ENCODE results near the gene IMPACT.

IMPACT gene

GRCh38 chr18:24426073-24426397 lies 435 bp upstream of the IMPACT start:
- no peak for DNase-seq

GRCh38 chr18:24427484-24427883 lies 1.0 kb downstream of the IMPACT start:
- no peak for DNase-seq

DNA sequence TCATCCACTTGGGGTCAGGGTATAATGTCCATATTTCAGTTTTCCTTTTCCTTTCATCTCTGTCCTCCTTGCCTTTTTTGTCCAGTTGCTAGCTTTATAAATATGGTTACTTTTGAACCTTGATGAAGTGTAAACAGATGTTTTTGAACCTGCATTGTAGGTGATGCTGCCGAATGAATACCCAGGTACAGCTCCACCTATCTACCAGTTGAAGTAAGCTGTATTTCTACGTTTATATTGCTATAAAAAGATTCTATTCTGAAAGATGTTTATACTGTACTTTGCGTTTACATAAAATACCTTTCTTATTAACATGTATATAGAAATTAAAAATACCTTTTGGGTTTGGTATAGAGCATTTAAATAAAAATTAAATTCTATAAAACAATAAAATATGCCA lies 2.2 kb downstream of the IMPACT start:
- DNase-seq: no peak

DNA sequence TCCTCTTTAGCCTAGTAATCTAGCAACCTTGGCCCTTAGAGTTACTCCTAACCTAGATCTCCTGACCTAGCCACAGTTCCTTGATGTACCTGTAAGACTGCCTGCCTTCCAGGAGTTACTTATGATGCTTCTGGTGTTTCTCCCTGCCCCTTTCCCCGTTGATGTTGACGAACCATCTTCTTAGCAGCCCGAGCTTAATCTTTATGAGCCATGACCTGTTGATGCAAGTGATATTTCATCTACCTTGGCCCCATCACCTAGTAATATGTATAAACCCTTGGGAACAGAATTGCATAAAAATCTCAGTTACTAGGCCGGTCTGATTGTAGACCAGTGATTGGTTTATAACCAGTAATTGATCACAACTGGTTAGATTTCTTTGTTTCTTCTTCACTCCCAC lies 2.7 kb downstream of the IMPACT start:
- DNase-seq: no peak

- DNase-seq: no peak
Measured at GRCh38 chr18:24432618-24433017, 6.1 kb downstream of the IMPACT start.

DNA sequence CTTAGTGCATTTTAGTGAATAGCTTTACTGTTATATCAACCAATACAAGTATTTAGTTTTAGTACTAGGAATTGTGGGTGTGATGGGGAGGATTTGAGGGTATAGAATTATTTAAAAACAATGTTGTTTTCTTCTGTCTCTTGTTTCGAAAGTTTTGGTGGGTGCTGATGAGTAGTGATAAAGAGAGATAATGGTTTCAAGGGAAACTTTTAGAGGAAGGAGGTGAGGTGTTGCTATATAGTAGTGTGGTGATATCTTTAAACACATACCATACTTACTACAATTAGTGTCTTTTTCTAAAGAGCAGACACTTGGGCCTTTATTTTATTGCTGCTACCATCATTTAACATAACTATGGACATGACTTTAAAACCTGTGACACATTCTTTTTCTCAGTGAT lies 10.5 kb downstream of the IMPACT start:
- no peak for DNase-seq

DNA sequence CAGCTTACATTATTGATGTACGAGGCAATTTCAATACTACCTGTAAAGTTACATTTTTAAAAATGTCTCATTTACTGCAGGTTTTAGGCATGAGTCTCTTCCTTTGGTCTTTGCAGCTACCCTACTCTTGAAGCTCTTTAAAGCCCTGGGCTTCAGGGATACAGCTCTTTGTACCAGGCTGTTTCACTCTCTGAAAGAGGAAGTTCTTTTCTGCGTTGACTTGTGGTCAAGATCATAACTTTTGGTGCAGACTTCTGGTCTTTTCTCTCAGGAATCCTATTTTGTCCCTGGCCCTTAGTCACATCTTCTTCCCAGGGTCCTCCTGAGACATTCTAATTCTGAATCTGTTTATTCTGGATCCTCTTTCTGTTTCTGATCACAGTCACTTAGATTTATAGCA lies 17.4 kb downstream of the IMPACT start:
- no peak for DNase-seq

DNA sequence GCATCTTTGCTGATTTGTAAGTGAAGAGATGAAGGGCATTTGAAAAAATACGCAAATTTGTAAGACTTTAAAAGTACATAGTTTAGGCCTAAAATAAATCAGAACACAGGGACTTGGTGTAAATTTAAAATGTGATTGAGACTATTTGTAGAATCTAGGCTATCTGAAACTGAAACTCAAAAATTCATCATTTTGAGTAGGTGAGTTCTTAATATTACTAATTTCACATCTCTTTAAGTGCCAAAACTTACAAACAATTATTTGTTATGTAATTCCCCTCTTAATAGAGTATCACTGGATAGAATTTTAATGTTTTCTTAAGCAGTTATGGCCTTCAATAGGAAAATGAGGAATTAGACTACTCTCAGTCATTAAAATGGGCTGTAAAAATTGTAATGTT lies 20.0 kb downstream of the IMPACT start:
- DNase-seq: no peak

DNA sequence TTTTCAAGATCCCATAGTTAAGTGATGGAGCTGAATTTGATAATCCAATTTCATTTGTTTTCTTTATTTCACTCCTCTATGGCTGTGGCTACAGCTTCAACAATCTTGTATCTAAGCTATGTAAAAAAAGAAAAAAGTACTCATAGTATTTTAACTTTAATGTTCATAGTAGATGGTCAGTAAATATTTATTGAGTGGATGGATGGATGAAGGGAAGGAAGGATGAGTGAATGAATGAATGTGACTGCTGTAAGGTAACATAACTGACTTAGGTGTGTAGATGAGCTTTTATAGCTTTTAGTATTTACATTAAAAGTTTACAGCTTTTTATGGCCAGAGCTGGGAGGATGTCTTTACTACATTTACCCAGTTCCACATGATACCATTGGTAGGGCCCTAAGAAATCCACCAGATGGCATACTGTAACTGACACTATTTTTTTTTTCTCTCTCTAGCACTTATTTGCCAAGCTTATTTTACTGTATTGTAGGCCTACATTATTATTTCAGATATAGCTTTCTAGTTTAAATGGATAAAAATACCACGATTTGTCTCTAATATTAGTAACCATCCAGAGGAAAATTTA lies 20.6 kb downstream of the IMPACT start:
- no peak for DNase-seq

- DNase-seq: no peak
Measured at GRCh38 chr18:24447961-24448360, 21.5 kb downstream of the IMPACT start.

DNA sequence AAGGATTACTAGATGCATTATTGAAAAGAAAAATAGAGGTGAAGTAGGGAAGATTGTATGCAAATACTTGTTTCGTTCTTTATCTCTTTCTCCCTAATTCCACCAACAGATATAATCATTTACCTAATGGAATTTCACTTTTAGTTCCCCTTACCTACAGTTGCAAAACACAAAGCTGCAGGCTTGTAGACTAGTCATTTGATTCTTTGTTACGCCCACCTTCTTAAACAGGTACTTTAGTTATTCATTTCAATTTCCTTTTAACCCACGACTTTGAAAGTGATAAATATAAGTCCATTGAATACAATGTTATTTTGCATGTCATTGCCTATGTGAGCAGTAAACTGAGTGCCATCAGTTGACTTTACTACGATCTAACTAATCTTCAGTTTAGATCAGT lies 30.1 kb downstream of the IMPACT start:
- DNase-seq: no peak

DNA sequence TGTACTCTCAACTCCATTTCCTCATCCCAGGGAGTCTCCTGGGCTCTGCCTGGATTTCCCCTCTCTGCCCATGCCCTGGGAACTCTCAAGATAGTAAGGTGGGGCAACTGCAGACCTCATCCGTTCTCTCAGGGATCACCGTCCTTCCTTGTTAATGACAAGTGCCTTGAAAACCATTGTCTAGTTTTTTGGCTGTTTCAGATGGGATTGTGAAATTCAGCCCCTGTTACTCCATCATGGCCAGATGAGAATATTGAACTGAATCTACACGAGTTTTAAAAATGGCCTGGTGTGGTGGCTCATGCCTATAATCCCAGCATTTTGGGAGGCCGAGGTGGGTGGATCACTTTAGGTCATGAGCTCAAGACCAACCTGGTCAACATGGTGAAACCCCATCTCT lies 33.3 kb downstream of the IMPACT start:
- DNase-seq: no peak

DNA sequence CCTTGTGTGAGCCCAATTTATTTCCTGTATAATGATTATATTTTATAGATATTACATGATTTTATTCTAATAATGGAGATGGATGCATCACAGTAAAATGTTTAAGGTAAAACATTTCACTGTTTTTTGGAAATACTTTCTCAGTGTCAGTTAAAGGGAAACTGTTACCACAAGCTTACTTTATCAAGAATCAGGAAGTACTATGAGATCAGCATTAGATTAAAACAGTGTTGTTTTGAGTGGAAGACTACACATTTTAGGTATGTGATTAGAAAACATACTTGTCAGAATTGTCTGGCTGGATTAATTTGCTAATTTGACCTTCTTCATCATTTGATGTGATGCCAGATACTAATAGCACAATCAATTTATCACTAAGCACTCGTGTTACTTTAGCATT lies 33.9 kb downstream of the IMPACT start, which contains the start of gene HRH4:
Gene HRH4, plus strand, starts transcription at position 250 of the 400 bp plus-strand sequence. Its CDS starts 92 bp downstream, at position 342.
- no peak for DNase-seq

DNA sequence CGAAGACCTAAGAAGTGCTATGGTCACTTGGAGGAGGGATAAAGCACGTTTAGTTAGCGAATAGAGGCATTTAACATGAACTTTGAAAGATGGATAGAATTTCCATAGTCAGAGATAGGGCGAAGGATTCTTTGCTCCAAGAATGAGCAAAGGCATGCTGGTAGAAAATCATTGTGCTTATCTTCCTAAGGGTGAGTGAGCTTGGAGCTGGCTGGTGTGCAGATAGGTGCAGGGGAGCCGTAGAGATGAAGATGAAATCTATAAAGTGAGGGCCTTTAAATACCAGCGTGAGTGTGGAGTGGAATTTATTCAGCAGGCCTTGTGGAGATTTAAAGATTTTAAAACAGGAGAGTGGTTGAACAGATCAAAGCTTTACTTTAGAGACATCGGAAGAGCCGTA lies 35.5 kb downstream of the IMPACT start:
- no peak for DNase-seq

DNA sequence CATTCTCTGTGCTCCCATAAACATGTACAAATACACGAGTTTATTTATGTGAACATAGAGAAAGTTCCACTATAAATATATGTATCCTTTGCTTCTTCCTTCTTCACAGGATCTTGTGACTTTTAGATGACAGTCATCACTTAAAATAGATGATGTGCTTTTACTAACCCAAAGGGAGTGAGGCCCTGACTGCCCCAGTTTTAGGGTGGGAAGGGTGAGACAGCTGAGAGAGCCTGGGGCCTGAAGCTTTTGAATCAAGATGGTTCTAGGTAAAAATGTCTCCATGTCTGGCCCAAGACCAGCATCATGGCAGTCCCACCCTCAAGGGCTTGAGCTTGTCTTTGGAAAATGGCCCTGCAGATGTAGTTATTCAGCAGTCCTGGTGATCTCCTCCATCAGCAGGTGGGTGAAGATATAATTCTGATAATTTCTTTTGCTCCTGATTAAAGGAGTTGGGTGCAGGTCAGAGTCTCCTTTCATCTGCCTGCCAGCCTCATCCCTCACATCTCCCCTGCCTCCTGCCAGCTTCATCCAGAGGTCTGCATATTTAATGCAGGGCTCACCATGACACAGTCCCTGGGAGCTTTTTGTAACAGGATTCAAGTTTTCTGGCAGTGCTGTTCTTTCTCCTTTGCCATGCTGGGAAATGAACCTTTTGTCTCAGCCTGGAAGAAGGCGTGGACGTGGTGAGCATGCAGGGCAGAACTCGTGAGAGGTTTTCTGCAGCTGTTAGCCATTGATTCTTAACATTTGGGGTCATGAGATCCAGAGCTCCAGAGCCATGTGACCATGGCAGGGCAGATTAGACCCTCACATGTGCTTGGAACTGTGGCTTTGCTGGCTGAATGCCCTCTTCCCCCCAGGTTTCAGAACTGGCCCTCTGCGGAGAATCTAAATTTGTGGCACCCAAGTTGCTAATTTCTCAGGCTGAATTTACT lies 36.6 kb downstream of the IMPACT start:
- no peak for DNase-seq

DNA sequence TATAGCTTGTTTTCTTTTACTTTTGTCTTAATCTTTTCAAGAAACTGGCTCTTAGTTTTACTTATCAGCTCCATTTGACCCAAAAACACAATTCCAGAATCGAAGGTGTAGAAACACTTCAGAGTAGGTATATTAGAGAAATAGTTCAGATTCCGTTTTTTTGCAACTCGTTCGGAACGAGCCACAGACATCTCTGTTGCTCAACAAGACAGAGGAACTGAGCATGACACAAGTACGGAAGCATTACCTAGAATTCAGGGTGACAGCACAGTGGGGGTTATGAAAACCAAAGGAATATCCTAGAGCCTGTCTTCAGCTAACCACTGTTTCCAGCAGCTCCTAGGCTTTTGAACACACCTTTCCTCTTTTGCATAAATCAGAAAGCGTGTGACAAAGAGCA lies 39.0 kb downstream of the IMPACT start:
- no peak for DNase-seq

- no peak for DNase-seq
Measured at GRCh38 chr18:24466771-24467170, 40.3 kb downstream of the IMPACT start.

DNA sequence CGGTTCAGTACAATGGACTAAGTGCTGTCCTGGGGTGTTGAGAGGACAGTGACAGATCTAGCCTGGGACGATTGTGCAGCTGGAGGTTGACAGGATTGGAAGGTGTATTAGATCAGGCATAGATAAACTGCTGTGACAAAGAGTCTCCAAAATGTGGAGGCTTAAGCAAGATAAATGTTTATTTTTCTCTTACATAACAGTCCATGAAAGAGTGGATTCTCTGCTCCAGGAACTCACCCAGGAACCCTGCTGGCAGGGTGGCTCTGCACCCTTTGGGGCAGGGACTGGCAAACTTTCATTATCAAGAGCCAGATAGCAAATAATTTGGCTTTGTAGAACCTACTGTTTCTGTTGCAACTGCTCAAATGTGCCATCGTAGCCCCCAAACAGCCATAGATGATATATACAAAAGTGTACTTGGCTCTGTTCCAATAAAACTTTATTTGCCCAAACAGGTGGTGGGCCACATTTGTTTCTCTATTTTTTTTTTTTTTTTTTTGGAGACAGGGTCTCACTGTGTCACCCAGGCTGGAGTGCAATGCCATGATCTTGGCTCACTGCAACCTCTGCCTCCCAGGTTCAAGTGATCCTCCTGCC lies 43.6 kb downstream of the IMPACT start:
- DNase-seq: no peak

GRCh38 chr18:24470805-24471204 lies 44.3 kb downstream of the IMPACT start:
- DNase-seq: no peak

GRCh38 chr18:24472591-24472990 lies 46.1 kb downstream of the IMPACT start:
- no peak for DNase-seq

- DNase-seq: no peak
Measured at GRCh38 chr18:24474406-24474805, 47.9 kb downstream of the IMPACT start.

- no peak for DNase-seq
Measured at GRCh38 chr18:24475926-24476589, 49.6 kb downstream of the IMPACT start.

GRCh38 chr18:24479371-24479770 lies 52.9 kb downstream of the IMPACT start:
- no peak for DNase-seq

DNA sequence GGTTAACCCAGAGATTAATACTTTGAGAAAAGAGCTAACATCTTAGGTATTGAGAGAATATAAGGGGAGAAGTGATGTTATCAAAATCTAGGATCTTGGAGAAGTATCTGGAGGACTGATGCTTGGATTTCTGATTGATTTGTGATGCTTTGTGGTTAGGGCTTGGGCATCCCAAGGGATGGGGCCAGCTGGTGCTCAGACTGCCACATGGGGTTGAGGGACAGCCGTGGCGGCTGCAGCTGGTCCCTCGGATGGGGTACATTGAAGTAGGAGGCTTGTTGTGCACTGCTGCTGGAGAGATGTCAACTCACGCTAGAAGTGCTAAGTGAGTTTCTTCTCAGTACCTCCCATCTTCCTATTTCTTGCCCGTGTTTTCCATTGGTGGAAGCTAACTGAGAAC lies 56.4 kb downstream of the IMPACT start:
- no peak for DNase-seq

Measured in activated effector memory CD4-positive, alpha-beta T cell treated with anti-CD3 and anti-CD28 coated beads, Interleukin-2, amount 50 U/mL, for 16 hours (primary cell).